ENCODE measurements around the gene LRFN4. TPM values are rescaled to one million over a fixed set of nuclear protein-coding genes. Genes with fewer than 3 reads are reported as not detected.
A peak's percentile ranks its signal among the peaks of the same experiment; 100 is the strongest.
"Not testable (repeated sequence)": the region's sequence is repeated elsewhere in the genome, so short reads cannot be mapped to it uniquely, and the experiment has no call there.

LRFN4 gene
- 2.2 TPM for polyA plus RNA-seq

DNA sequence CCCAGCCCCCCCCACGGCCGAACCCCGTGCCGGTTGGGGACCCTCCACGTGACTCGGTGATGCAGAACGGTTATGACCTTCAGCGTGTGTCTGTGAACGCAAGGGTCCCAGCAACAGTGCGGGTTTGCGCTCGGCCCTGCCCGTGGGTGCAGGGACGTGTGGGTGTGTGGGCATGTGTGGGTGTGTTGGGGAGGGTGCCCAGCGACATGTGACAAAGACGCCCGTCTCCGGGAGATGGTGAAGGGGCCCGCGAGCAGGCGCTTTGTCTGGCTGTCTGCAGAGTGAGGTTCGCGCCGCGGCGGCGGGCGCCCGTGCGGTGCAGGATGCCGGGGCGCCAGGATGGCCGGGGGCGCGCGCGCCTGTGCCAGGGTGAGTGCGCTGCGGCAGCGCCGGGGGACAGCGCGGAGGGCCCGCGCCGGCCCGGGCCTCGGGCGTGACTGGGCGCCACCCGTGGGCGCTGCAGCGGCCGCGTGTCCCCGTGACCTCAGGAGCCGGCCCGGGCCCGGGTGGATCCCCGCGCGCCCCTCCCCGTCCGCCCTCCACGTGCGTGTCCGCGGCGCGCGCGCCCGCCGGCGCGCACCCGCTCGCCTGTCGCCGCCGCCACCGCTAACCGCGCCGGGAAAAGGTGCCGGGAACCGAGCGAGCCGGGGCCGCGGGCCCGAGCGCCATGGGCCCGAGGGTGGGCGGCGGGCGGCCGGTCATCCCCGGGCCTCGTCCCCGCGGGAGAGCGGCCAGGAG lies at the start of gene LRFN4:
Gene LRFN4, plus strand, starts transcription at position 569 of the 738 bp plus-strand sequence. CDS start 681 bp downstream, outside the sequence.
- Mint-ChIP-seq H3K4me1 (peaks cover 6 to 13% (median 9%) of the 10 kb centered on the region in 3 donors), H3K27me3 (no peaks in the 10 kb centered on the region), H3K27ac (peak within 1 kb of the TSS; percentile 39 to 74 (median 57)), H3K4me3 (peak within 1 kb of the TSS; percentile 85 to 96 (median 90)), H3K36me3 (no peaks in the 10 kb centered on the region), H3K9me3 (no peaks in the 10 kb centered on the region)

DNA sequence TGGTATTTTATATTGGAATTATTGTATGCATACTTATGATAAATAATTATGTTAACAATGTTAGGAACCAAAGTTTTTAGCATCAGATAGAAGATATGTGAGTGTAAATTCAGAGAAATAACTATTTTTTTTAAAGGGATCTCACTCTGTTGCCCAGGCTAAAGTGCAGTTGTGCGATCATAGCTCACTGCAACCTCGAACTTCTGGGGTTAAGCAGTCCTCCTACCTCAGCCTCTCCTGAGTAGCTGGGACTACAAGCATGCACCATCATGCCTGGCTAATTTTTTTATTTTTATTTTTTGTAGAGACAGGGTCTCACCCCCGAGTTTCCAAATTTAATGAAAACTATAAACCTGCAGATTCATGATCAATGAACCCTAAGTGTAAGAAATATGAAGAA lies 47.3 kb upstream of the LRFN4 start:
- peaks cover 2 to 7% (median 4%) of the 10 kb centered on the region in 3 donors for H3K4me1 Mint-ChIP-seq
- H3K27ac Mint-ChIP-seq = peak overlapping the region in 1 of 3 donors; percentile 69
- no peak overlapping the region for H3K4me3 Mint-ChIP-seq
- H3K9me3 Mint-ChIP-seq = peaks cover 0 to 2% (median 1%) of the 10 kb centered on the region in 3 donors
- H3K36me3 Mint-ChIP-seq = peaks cover 13% of the 10 kb centered on the region
- no peaks in the 10 kb centered on the region for H3K27me3 Mint-ChIP-seq

DNA sequence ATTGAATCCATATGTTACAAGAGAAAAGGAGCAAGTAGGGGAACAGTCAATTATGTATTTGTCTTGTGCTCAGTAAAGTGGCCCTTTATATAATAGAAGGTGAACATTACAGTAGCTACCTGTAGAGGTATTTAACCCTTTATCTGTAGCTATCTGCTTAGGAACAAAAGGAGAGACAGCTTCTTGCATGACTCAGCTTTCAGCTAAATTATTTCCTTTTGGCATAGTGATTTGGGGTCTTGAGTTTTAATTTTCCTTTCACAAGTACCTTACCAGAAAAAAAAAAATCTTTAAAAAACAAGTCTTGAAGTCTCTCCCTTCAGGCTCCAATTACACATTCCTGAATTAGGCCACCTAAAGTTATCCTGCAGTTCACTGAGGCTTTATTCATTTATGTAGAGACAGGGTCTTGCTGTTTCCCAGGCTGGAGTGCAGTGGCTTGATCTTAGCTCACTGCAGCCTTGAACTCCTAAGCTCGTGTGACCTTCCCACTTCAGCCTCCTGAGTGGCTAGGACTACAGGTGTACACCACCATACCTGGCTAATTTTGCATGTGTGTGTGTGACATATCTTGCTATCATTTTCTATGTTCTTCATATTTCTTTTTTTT lies 46.2 kb upstream of the LRFN4 start:
- H3K27me3 Mint-ChIP-seq = no peaks in the 10 kb centered on the region
- peaks cover 0 to 2% (median 1%) of the 10 kb centered on the region in 3 donors for H3K9me3 Mint-ChIP-seq
- peaks cover 13% of the 10 kb centered on the region for H3K36me3 Mint-ChIP-seq
- H3K4me1 Mint-ChIP-seq = peaks cover 2 to 7% (median 4%) of the 10 kb centered on the region in 3 donors
- H3K27ac Mint-ChIP-seq = no peak overlapping the region
- H3K4me3 Mint-ChIP-seq = no peak overlapping the region

DNA sequence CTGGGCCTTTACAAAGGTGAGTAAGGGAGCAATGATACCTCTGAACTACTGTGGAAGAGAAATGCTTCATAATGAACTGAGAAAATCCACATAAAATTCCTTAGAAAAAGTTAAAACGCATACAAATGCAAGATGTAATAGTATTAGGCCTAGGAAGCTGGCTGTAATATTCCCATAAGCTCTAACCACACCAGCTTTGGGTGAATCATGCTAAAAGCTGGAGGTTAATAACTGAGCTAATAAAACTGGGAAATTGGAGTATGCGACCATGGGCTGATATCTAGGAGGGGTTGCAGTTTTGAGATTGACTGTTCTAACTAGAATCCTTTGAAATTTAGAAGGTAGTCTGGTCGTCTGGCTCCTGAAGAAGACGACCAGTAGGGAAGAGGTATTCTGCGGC lies 42.2 kb upstream of the LRFN4 start:
- H3K27ac Mint-ChIP-seq = no peak overlapping the region
- peaks cover 8% of the 10 kb centered on the region for H3K36me3 Mint-ChIP-seq
- H3K9me3 Mint-ChIP-seq = no peaks in the 10 kb centered on the region
- no peak overlapping the region for H3K4me3 Mint-ChIP-seq
- peaks cover 0 to 2% (median 0%) of the 10 kb centered on the region in 3 donors for H3K4me1 Mint-ChIP-seq
- H3K27me3 Mint-ChIP-seq = no peaks in the 10 kb centered on the region

DNA sequence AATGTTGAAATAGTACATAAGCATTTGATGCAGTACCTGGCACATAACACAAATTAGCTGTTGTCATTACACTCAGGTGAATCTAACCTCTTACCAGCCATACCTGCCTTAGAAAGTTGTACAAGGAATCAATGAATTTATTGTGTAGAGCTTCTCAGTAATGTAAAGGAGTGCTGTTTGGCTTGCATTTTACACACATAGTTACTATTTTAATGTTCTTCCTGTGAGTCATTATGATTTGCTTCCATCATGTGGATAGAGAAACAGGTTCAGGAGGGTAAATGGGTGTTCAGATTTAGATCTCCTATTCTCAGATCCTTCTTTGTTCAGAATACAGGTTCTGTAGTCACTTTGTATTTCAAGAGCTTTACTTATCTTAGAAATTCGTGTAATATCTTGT lies 41.2 kb upstream of the LRFN4 start:
- H3K9me3 Mint-ChIP-seq = no peaks in the 10 kb centered on the region
- peaks cover 8% of the 10 kb centered on the region for H3K36me3 Mint-ChIP-seq
- no peaks in the 10 kb centered on the region for H3K27me3 Mint-ChIP-seq
- H3K27ac Mint-ChIP-seq = no peak overlapping the region
- H3K4me3 Mint-ChIP-seq = no peak overlapping the region
- H3K4me1 Mint-ChIP-seq = peaks cover 0 to 2% (median 0%) of the 10 kb centered on the region in 3 donors

DNA sequence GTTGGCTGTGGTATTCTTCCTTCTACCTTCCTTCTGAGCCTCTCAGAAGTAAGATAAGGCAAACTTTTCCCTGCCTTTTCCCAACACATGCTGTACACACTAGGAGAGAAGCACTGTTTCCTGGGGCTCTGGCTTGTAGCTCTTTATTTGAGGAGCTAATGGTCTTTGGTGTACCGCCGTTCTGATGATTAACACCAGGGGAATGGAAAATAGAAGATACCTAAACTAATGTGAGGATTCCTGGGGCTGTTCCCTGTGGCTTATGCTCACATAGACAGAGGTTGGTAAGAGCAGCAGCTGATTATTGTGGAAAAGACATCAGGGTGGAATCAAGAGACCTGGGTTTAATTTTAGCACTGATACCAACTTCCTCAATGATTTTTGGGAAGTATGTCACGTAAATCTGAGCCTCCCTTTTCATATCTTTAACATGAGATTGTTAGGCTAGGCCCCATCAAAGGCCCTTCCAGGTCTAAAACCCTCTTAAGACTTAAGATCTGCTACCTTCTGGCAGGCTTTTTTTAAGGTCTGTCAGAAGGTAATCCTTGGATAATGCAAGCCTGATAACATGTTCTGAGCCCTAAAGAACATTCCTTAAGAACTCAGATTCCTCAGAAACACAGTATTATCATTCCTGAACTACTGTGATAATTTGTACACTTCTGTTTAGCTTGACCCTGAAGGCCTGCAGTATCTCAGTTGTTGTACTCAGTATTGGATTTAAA lies 38.5 kb upstream of the LRFN4 start:
- Mint-ChIP-seq H3K4me3 (no peak overlapping the region), H3K9me3 (no peaks in the 10 kb centered on the region), H3K27me3 (no peaks in the 10 kb centered on the region), H3K36me3 (peaks cover 6% of the 10 kb centered on the region), H3K27ac (no peak overlapping the region), H3K4me1 (peaks cover 0 to 1% (median 0%) of the 10 kb centered on the region in 3 donors)

DNA sequence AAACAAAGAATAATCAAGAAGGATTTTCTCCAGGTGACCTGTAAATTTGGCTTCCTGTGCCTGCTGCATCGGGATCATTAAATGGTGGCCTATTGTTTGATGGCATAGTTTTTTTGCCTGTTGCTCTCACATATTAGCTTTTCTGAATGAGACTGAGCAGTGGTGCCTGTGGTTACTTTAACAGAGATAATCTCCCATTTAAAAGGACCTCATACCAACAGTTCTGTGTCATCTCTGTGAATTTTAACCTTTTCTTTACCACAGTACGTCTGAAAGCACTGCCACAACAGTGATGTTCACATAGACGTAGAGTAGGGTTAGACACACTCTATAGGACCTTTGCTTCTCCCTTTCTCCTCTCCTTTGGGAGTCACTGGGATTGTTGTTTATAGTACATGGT lies 36.5 kb upstream of the LRFN4 start:
- H3K27ac Mint-ChIP-seq = no peak overlapping the region

DNA sequence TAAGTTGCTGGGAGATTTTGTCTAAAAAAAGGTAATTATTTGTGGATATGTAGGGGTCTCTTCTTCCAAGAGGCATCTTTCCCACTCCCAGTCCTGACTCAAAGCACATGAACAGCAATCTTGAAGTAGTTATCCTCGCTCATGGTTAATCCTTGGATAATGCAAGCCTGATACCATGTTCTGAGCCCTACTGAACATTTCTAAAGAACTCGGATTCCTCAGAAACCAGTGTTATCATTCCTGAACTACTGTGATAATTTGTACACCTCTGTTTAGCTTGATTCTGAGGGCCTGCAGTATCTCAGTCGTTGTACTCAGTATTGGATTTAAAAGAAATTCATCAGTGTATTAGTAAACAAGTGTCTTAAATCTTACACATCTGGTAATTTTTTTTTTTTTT lies 36.0 kb upstream of the LRFN4 start:
- Mint-ChIP-seq H3K27me3 (no peaks in the 10 kb centered on the region), H3K36me3 (peaks cover 7% of the 10 kb centered on the region), H3K4me1 (peaks cover 0 to 1% (median 0%) of the 10 kb centered on the region in 3 donors), H3K9me3 (no peaks in the 10 kb centered on the region), H3K27ac (no peak overlapping the region), H3K4me3 (no peak overlapping the region)

More for the DNA sequence above, 36.5 kb upstream of the LRFN4 start:
- H3K9me3 Mint-ChIP-seq = no peaks in the 10 kb centered on the region
- no peaks in the 10 kb centered on the region for H3K27me3 Mint-ChIP-seq
- H3K4me1 Mint-ChIP-seq = peaks cover 0 to 1% (median 0%) of the 10 kb centered on the region in 3 donors
- no peak overlapping the region for H3K4me3 Mint-ChIP-seq
- peaks cover 7% of the 10 kb centered on the region for H3K36me3 Mint-ChIP-seq

DNA sequence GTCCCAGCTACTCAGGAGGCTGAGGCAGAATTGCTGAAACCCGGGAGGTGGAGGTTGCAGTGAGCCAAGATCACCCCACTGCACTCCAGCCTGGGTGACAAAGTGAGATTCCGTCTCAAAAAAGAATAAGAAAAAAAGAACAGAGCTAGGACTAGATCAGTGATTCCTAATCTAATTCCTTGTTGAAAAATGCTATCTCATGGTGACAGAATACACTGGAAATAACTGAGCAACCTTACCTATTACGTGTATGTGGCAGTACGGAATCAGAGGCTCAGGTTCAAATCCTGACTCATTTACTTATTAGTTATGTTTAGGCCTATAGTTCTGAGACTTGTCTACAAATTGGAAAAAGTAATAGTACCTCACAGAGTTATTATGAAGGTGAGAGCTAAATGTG lies 33.2 kb upstream of the LRFN4 start:
- H3K9me3 Mint-ChIP-seq = no peaks in the 10 kb centered on the region

DNA sequence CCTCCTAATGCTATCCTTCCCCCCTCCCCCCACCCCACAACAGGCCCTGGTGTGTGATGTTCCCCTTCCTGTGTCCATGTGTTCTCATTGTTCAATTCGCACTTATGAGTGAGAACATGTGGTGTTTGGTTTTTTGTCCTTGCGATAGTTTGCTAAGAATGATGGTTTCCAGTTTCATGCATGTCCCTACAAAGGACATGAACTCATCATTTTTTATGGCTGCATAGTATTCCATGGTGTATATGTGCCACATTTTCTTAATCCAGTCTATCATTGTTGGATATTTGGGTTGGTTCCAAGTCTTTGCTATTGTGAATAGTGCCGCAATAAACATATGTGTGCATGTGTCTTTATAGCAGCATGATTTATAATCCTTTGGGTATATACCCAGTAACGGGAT lies 32.3 kb upstream of the LRFN4 start:
- not testable (repeated sequence) for H3K9me3 Mint-ChIP-seq, H3K36me3 Mint-ChIP-seq, H3K27ac Mint-ChIP-seq, H3K27me3 Mint-ChIP-seq, H3K4me1 Mint-ChIP-seq, H3K4me3 Mint-ChIP-seq

More for the DNA sequence above, 33.2 kb upstream of the LRFN4 start:
- Mint-ChIP-seq H3K4me3 (no peak overlapping the region), H3K27ac (no peak overlapping the region), H3K4me1 (peaks cover 0 to 2% (median 0%) of the 10 kb centered on the region in 3 donors), H3K27me3 (no peaks in the 10 kb centered on the region), H3K36me3 (peaks cover 8% of the 10 kb centered on the region)

DNA sequence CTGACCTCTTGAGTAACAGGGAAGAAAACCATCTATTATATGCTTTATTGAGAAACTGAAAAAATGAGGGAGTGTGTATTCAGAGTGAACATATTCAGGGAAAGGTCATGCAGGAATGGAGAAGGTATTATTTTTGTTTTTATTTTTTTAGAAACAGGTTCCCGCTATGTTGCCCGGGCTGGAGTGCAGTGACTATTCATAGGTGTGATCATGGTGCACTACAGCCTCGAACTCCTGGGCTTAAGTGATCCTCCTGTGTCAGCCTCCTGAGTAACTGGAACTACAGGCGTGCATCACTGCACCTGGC lies 22.4 kb upstream of the LRFN4 start:
- Mint-ChIP-seq H3K4me3 (peak overlapping the region in 1 of 4 donors; percentile 41), H3K27ac (peak overlapping the region in 1 of 3 donors; percentile 47), H3K9me3 (no peaks in the 10 kb centered on the region), H3K4me1 (peaks cover 10 to 21% (median 17%) of the 10 kb centered on the region in 3 donors), H3K27me3 (no peaks in the 10 kb centered on the region), H3K36me3 (no peaks in the 10 kb centered on the region)

DNA sequence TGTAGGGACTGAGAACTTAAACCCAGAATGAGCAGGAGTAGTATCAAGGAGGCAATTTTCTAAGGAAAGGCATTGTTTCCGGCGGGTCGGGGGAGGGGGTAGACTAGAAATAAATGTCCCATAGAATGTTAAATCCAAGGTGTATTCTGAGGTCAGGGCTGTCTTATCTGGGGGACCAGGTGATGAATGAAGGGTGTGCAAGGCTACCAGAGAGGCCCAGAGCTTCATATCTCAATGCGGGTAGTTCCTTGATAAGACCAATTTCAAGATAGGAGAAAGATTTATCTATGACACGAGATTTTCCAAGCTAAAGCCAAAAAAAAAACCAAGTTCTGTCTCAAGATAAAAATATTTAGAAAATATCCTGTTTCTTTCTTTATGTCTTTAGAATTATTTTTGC lies 21.9 kb upstream of the LRFN4 start:
- H3K4me1 Mint-ChIP-seq = peaks cover 10 to 21% (median 19%) of the 10 kb centered on the region in 3 donors
- H3K36me3 Mint-ChIP-seq = no peaks in the 10 kb centered on the region
- H3K27ac Mint-ChIP-seq = peak overlapping the region in 1 of 3 donors; percentile 28
- no peaks in the 10 kb centered on the region for H3K9me3 Mint-ChIP-seq
- H3K27me3 Mint-ChIP-seq = no peaks in the 10 kb centered on the region
- H3K4me3 Mint-ChIP-seq = peak overlapping the region in 1 of 4 donors; percentile 41

DNA sequence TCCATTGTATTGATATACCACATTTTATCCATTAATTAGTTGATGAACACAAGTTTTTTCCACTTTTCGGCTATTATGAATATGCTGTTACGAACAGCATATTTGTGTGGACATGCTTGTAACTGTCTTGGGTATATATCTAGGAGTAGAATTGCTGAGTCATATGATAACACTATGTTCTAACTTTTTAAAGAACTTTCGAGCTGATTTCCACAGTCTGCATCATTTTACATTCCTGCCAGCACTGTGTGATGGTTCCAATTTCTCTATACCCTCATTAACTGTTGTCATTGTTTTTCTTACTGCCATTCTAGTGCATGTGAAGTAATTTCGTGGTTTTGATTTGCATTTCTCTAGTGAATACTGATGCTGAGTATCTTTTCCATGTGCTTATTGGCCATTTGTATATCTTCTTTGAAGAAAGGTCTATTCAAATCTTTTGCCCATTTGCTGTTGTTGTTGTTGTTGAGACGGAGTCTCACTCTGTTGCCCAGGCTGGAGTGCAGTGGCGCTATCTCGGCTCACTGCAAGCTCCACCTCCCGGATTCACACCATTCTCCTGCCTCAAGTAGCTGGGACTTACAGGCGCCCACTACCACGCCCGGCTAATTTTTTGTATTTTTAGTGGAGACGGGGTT lies 21.0 kb upstream of the LRFN4 start:
- no peaks in the 10 kb centered on the region for H3K36me3 Mint-ChIP-seq
- peaks cover 20 to 30% (median 27%) of the 10 kb centered on the region in 3 donors for H3K4me1 Mint-ChIP-seq
- H3K27ac Mint-ChIP-seq = peak overlapping the region in 2 of 3 donors; percentile 46 to 76
- no peak overlapping the region for H3K4me3 Mint-ChIP-seq
- H3K9me3 Mint-ChIP-seq = no peaks in the 10 kb centered on the region
- H3K27me3 Mint-ChIP-seq = no peaks in the 10 kb centered on the region

DNA sequence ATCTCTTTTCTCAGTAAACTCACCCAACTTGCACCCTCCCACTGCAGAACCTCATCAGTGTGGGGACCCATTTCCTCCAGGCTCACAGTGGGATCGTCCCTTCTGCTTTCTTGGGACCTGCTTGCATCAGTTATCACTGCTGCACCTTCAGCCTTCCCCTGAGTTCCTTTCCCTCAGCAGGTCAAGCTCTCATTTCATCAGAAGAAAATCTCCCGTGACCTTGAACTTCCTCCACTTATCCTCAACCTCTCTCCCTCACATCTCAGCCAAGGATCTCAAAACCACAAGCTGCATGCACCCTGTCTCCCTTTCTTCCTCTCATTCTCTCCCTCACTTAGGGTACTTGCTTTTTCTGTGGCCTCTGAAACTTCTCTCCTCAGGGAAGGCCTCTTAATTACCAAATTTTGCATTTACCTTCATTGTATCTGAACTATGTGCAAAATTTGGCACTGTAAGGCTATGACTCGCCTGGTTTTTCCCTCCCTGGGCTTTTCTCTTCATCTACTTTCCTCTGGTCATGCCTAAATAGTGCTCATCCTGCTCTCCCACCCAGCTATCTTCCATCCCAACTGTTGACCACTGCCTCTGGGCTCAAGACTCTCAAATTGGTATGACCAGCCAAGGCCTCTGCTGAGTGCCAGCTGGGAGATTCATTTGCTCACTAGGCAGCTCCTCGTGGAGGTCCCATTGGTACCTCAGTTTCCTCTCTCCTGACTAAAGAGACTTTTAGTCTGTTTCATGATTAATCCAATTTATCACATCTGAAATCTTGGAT lies 16.4 kb upstream of the LRFN4 start:
- H3K4me3 Mint-ChIP-seq = peak overlapping the region in 2 of 4 donors; percentile 66 to 79
- H3K36me3 Mint-ChIP-seq = no peaks in the 10 kb centered on the region
- peak overlapping the region in 2 of 3 donors; percentile 32 to 76 for H3K27ac Mint-ChIP-seq
- H3K4me1 Mint-ChIP-seq = peaks cover 28 to 39% (median 30%) of the 10 kb centered on the region in 3 donors
- peaks cover 2% of the 10 kb centered on the region for H3K27me3 Mint-ChIP-seq
- no peaks in the 10 kb centered on the region for H3K9me3 Mint-ChIP-seq
